ENCODE results near the gene TMEM163. TPM values are rescaled to one million over a fixed set of nuclear protein-coding genes. Genes with fewer than 3 reads are reported as not detected.

The TMEM163 gene
- total RNA-seq, 1 experiment from 2014 or later = 0.12 TPM

DNA sequence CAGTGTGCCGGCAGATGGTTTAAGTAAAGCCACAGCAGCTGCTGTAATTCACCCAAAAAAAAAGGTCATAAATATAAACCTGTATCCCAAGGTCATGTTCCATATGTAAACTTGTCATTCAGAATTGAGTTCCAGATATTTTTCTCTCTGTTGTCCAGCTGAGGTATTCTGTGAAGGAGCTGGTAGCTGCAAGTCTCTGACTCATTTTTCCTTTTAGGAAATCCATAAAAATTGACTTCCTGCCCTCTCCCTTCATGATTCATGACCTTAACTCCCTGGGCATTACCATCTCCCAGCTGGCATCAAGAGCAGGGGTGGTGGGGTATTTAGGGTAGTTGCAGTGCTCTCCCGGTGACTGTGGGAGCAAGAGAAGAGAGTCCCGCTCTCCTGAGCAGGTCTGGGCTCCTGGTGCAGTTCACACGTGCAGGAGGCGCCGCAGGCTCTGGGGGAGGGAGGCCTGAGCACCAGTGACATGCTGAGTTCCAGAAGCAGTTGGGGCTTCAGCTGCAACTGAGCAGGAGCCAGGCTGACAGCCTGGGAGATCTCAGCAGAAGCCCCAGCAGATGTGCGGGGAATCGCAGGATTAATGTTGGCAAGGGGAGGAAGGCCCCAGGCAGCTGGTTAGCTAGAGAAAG is 272.3 kb downstream of the TMEM163 start (continued):
- TF ChIP-seq, protein P1, sequence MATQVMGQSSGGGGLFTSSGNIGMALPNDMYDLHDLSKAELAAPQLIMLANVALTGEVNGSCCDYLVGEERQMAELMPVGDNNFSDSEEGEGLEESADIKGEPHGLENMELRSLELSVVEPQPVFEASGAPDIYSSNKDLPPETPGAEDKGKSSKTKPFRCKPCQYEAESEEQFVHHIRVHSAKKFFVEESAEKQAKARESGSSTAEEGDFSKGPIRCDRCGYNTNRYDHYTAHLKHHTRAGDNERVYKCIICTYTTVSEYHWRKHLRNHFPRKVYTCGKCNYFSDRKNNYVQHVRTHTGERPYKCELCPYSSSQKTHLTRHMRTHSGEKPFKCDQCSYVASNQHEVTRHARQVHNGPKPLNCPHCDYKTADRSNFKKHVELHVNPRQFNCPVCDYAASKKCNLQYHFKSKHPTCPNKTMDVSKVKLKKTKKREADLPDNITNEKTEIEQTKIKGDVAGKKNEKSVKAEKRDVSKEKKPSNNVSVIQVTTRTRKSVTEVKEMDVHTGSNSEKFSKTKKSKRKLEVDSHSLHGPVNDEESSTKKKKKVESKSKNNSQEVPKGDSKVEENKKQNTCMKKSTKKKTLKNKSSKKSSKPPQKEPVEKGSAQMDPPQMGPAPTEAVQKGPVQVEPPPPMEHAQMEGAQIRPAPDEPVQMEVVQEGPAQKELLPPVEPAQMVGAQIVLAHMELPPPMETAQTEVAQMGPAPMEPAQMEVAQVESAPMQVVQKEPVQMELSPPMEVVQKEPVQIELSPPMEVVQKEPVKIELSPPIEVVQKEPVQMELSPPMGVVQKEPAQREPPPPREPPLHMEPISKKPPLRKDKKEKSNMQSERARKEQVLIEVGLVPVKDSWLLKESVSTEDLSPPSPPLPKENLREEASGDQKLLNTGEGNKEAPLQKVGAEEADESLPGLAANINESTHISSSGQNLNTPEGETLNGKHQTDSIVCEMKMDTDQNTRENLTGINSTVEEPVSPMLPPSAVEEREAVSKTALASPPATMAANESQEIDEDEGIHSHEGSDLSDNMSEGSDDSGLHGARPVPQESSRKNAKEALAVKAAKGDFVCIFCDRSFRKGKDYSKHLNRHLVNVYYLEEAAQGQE (IDR thresholded peaks at IDR 0.05; ENCODE audit: low read depth) = no peak

DNA sequence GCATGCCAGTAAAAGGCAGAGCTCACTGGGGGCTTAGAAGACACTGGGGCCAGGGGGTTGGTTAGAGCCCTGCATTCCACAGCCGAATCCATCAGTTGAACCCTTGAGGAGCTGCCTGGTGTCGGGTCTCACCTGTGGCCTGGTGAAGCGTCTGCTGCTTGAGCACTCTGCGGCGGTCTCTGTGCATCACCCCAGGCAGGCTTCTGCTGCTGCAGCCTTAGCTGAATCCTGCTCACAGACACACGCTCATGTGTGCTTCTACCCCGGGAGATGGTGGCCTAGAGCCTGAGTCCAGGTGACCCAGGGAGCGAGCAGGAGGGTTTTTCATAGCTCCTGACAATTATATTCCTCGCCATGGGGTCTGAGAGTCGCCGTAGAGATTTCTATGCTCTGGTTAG is 272.8 kb downstream of the TMEM163 start:
- POLR2A ChIA-PET = no interaction called here

More for the DNA sequence above, 272.8 kb downstream of the TMEM163 start:
- Histone ChIP-seq H3K4me3 (replicated peaks in 1 of 2; ENCODE audit: low read depth in 1 of 2, low read length in 2 of 2) (no peak overlapping the region), H3K4me2 (ENCODE audit: low read length) (no peak overlapping the region), H3K27ac (ENCODE audit: low read depth, low read length) (no peak overlapping the region), H3K36me3 (ENCODE audit: control insufficient read depth in 1 of 2, insufficient read depth in 2 of 2, low read length in 2 of 2) (no peaks in the 10 kb centered on the region; a peak in 1 of 4 replicates), H3K27me3 (ENCODE audit: insufficient read depth, low read length) (no peaks in the 10 kb centered on the region), H3K9me3 (ENCODE audit: control insufficient read depth in 1 of 2, insufficient read depth in 1 of 2, low read depth in 1 of 2, low read length in 2 of 2) (no peaks in the 10 kb centered on the region), H4K20me1 (ENCODE audit: insufficient read depth) (no peaks in the 10 kb centered on the region), H3K9me2 (ENCODE audit: insufficient read depth) (no peaks in the 10 kb centered on the region), H2AFZ (ENCODE audit: low read depth, low read length, poor library complexity, severe bottlenecking) (no peak overlapping the region), H3K4me1 (ENCODE audit: control insufficient read depth in 1 of 2, insufficient read depth in 2 of 2, low read length in 2 of 2) (no peaks in the 10 kb centered on the region), H3K79me2 (ENCODE audit: insufficient read depth, low read length) (no peaks in the 10 kb centered on the region), H3K9ac (ENCODE audit: low read length) (no peak overlapping the region)
- no TSS peak for BruUV-seq (replicated peaks)
- ChIA-PET RAD21 (ENCODE audit: low non-redundant PET in 1 of 2, low total read pairs in 2 of 2, uncharacterized antibody in 2 of 2, unreplicated experiment in 2 of 2) (no interaction called here), CTCF (interaction anchor here (1.0 kb wide), 1 partner anchor 559 kb away, joined by 4 read pairs; no protein-coding TSS in a partner anchor)
- DNase-seq (ENCODE audit: low read depth, low spot score) (no peak), ATAC-seq (no peak)
- TF ChIP-seq, protein P2, sequence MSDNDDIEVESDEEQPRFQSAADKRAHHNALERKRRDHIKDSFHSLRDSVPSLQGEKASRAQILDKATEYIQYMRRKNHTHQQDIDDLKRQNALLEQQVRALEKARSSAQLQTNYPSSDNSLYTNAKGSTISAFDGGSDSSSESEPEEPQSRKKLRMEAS (IDR thresholded peaks at IDR 0.05) = no peak
- TF ChIP-seq, protein P3, sequence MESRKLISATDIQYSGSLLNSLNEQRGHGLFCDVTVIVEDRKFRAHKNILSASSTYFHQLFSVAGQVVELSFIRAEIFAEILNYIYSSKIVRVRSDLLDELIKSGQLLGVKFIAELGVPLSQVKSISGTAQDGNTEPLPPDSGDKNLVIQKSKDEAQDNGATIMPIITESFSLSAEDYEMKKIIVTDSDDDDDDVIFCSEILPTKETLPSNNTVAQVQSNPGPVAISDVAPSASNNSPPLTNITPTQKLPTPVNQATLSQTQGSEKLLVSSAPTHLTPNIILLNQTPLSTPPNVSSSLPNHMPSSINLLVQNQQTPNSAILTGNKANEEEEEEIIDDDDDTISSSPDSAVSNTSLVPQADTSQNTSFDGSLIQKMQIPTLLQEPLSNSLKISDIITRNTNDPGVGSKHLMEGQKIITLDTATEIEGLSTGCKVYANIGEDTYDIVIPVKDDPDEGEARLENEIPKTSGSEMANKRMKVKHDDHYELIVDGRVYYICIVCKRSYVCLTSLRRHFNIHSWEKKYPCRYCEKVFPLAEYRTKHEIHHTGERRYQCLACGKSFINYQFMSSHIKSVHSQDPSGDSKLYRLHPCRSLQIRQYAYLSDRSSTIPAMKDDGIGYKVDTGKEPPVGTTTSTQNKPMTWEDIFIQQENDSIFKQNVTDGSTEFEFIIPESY (IDR thresholded peaks at IDR 0.05; ENCODE audit: extremely low read depth, insufficient replicate concordance, low read length) = no peak
- TF ChIP-seq SIN3A (IDR thresholded peaks at IDR 0.05; ENCODE audit: low read depth) = no peak
- intact Hi-C loops (cut with micrococcal nuclease) = no loop called here

Data from HCT116 (cell line).